ENCODE results near the gene REPIN1.

REPIN1 gene

DNA sequence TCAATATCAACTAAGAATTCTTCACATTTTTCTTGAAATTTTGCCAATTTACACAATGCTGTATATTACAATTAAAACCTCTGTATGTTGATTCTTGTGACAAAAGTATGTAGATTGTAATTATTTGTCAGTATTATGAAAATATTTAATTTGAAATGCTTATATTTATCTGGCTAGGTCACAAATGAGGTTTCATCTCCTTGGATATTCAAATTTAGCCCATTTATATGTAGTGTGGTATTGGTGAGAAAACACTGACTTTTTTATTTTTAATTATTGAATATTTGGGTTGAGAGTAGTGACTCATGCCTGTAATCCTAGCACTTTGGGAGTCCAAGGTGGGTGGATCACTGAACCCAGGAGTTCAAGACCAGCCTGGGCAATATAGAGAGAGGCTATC is 24.3 kb upstream of the REPIN1 start:
- Histone ChIP-seq H3K36me3 (ENCODE audit: control insufficient read depth, insufficient read depth, low read length) (no peaks in the 10 kb centered on the region), H3K9me3 (ENCODE audit: control insufficient read depth, low read length) (no peaks in the 10 kb centered on the region), H3K27me3 (replicated peaks; ENCODE audit: control insufficient read depth, insufficient read depth, low read length, poor library complexity, severe bottlenecking) (peaks cover 10% of the 10 kb centered on the region), H3K4me1 (ENCODE audit: control insufficient read depth, insufficient read depth, low read length, poor library complexity, severe bottlenecking) (no peaks in the 10 kb centered on the region), H3K4me3 (ENCODE audit: insufficient read depth, low read depth, low read length, poor library complexity, severe bottlenecking) (no peak overlapping the region), H3K27ac (ENCODE audit: insufficient read depth, low read length, poor library complexity, severe bottlenecking) (no peak overlapping the region)
- DNase-seq: no peak

DNA sequence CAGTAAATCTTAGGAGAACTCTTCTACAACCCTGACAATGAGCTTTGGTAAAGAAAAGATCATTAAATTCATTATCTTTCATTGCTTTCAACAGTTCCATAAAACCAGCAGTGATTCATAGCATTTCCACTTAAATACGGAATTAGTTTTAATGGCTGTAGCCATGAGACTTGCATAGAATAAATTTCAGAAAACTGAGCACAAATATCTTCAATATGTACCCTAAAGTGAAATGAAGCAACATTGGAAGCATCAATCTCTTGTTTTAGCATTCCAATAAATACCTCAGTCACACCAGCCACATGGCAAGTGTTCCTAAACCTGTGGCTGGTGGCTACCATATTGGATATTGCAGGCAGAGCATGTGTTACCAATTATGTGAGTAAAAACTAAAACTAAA is 23.6 kb upstream of the REPIN1 start:
- no peaks in the 10 kb centered on the region for H3K9me3 ChIP-seq (ENCODE audit: control insufficient read depth, low read length)
- no peak overlapping the region for H3K4me3 ChIP-seq (ENCODE audit: insufficient read depth, low read depth, low read length, poor library complexity, severe bottlenecking)
- peaks cover 10% of the 10 kb centered on the region for H3K27me3 ChIP-seq (replicated peaks; ENCODE audit: control insufficient read depth, insufficient read depth, low read length, poor library complexity, severe bottlenecking)
- H3K4me1 ChIP-seq (ENCODE audit: control insufficient read depth, insufficient read depth, low read length, poor library complexity, severe bottlenecking): no peaks in the 10 kb centered on the region
- H3K36me3 ChIP-seq (ENCODE audit: control insufficient read depth, insufficient read depth, low read length): no peaks in the 10 kb centered on the region
- H3K27ac ChIP-seq (ENCODE audit: insufficient read depth, low read length, poor library complexity, severe bottlenecking): no peak overlapping the region
- no peak for DNase-seq

DNA sequence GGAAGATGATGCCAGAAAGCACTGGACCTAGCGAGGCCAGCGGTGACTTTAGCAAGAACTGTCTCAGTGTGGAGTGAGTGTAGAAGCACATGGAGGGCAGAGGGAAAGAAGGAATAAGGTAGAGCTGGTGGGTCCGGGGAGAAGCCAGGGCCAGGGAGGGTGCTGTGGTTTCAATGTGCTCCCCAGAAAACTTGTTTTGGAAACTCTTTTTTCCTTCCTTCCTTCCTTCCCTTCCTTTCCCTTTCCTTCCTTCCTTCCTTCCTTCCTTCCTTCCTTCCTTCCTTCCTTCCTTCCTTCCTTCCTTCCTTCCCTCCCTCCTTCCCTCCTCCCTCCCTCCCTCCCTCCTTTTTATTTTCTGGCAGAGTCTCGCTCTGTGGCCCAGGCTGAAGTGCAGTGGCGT is 21.7 kb upstream of the REPIN1 start:
- H3K4me1 ChIP-seq (ENCODE audit: control insufficient read depth, insufficient read depth, low read length, poor library complexity, severe bottlenecking): no peaks in the 10 kb centered on the region
- DNase-seq: no peak
- H3K4me3 ChIP-seq (ENCODE audit: insufficient read depth, low read depth, low read length, poor library complexity, severe bottlenecking): no peak overlapping the region
- H3K36me3 ChIP-seq (ENCODE audit: control insufficient read depth, insufficient read depth, low read length): no peaks in the 10 kb centered on the region
- no peak overlapping the region for H3K27ac ChIP-seq (ENCODE audit: insufficient read depth, low read length, poor library complexity, severe bottlenecking)
- no peaks in the 10 kb centered on the region for H3K27me3 ChIP-seq (replicated peaks; ENCODE audit: control insufficient read depth, insufficient read depth, low read length, poor library complexity, severe bottlenecking)
- H3K9me3 ChIP-seq (ENCODE audit: control insufficient read depth, low read length): no peaks in the 10 kb centered on the region

DNA sequence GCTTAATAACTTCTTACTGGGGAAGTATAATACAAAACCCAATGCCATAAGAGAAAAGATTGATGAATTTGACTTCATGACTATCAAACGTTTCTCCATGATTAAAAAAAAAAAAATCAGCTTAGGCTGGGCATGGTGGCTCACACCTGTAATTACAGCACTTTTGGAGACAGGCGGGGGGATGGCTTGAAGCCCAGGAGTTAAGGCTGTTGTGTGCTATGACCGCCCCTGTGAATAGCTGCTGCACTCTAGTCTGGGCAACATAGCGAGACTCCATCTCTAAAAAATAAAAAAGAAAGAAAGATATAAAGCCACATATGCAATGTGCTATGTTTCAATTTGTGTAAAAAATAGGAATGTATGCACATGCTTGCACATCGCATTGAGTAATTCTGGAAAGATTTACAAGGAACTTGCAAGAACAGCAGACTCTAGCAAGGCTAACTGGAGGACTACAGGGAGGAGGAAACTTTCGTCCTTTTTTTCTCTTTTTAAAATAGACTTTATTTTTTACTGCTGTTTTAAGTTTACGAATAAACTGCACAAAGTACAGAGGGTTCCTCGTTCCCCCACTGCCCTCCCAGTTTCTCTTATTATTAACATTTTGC is 16.9 kb upstream of the REPIN1 start:
- Histone ChIP-seq H3K4me1 (ENCODE audit: control insufficient read depth, insufficient read depth, low read length, poor library complexity, severe bottlenecking) (peaks cover 5% of the 10 kb centered on the region), H3K9me3 (ENCODE audit: control insufficient read depth, low read length) (no peaks in the 10 kb centered on the region), H3K36me3 (ENCODE audit: control insufficient read depth, insufficient read depth, low read length) (no peaks in the 10 kb centered on the region), H3K27ac (ENCODE audit: insufficient read depth, low read length, poor library complexity, severe bottlenecking) (no peak overlapping the region), H3K4me3 (ENCODE audit: insufficient read depth, low read depth, low read length, poor library complexity, severe bottlenecking) (no peak overlapping the region), H3K27me3 (replicated peaks; ENCODE audit: control insufficient read depth, insufficient read depth, low read length, poor library complexity, severe bottlenecking) (no peaks in the 10 kb centered on the region)
- no peak for DNase-seq

DNA sequence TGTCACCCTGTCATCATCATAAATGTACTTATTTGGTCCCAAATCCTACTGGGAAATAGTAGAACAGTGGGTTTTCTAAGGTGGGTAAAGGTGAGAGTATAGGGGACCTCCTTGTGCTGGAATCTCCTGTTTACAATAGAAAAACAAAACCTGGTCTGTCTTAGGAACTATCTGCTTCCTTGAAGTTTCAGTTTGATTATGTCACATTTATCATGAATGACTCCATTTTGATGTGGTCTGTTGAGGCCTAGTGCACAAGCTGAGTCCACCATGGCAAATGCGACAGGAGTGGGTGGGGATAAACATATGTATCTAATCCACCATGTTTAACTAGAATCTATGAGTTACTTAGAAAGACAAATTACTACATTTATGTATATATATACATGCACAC is 13.0 kb upstream of the REPIN1 start:
- Histone ChIP-seq H3K4me3 (ENCODE audit: insufficient read depth, low read depth, low read length, poor library complexity, severe bottlenecking) (no peak overlapping the region), H3K27ac (ENCODE audit: insufficient read depth, low read length, poor library complexity, severe bottlenecking) (no peak overlapping the region), H3K36me3 (ENCODE audit: control insufficient read depth, insufficient read depth, low read length) (no peaks in the 10 kb centered on the region), H3K9me3 (ENCODE audit: control insufficient read depth, low read length) (no peaks in the 10 kb centered on the region), H3K4me1 (ENCODE audit: control insufficient read depth, insufficient read depth, low read length, poor library complexity, severe bottlenecking) (peaks cover 16% of the 10 kb centered on the region), H3K27me3 (replicated peaks; ENCODE audit: control insufficient read depth, insufficient read depth, low read length, poor library complexity, severe bottlenecking) (no peaks in the 10 kb centered on the region)
- no peak for DNase-seq

DNA sequence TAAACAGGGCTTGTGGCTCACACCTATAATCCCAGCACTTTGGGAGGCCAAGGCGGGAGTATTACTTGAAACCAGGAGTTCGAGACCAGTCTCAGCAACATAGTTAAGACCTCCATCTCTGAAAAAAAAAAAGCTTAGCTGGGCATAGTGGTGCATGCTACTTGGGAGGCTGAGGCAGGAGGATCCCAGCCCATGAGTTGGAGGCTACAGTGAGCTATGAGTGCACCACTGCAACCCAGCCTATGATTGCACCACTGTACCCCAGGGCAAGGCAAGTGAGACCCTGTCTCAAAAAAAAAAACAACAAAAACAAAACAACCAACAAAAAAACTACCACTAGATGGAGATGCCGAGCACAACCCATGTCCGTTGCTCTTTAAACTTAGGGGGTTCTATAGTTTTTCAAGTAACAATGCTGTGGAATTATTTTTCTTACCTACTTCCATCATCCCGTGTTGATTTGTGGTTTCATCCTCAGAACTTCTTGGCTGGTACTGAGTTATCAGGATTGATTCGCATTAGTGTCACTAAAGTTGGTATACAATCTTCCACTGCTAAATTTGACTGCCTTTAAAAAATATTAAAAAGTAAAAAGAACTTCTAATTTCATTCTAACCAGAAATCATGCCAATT is 12.2 kb upstream of the REPIN1 start:
- Histone ChIP-seq H3K4me1 (ENCODE audit: control insufficient read depth, insufficient read depth, low read length, poor library complexity, severe bottlenecking) (peaks cover 16% of the 10 kb centered on the region), H3K27ac (ENCODE audit: insufficient read depth, low read length, poor library complexity, severe bottlenecking) (no peak overlapping the region), H3K4me3 (ENCODE audit: insufficient read depth, low read depth, low read length, poor library complexity, severe bottlenecking) (no peak overlapping the region), H3K36me3 (ENCODE audit: control insufficient read depth, insufficient read depth, low read length) (no peaks in the 10 kb centered on the region), H3K9me3 (ENCODE audit: control insufficient read depth, low read length) (no peaks in the 10 kb centered on the region), H3K27me3 (replicated peaks; ENCODE audit: control insufficient read depth, insufficient read depth, low read length, poor library complexity, severe bottlenecking) (no peaks in the 10 kb centered on the region)
- DNase-seq: no peak

DNA sequence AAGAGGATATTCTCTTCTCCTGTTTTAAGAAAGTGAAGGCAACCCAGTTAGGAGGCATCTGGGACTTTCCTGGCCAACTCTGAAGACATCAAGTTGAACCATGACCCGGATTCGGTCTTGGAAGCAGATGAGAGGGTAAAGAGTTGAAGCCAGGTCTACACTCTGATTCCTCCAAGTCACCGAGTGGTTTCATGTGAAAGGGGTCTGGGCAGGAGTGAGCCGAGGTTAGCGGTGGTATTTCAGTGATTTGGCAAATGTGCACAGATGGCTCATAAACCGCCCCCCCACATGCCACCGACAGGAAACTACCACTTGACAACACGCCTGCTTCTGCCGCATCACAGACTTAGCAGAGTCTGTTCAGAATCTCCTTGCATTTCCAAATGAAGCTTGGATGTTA is 11.4 kb upstream of the REPIN1 start:
- DNase-seq: peak; percentile 38 to 54 (median 49)
- Histone ChIP-seq H3K9me3 (ENCODE audit: control insufficient read depth, low read length) (no peaks in the 10 kb centered on the region), H3K27ac (ENCODE audit: insufficient read depth, low read length, poor library complexity, severe bottlenecking) (peak overlapping the region; percentile 24), H3K4me3 (ENCODE audit: insufficient read depth, low read depth, low read length, poor library complexity, severe bottlenecking) (no peak overlapping the region), H3K4me1 (ENCODE audit: control insufficient read depth, insufficient read depth, low read length, poor library complexity, severe bottlenecking) (peaks cover 16% of the 10 kb centered on the region), H3K27me3 (replicated peaks; ENCODE audit: control insufficient read depth, insufficient read depth, low read length, poor library complexity, severe bottlenecking) (no peaks in the 10 kb centered on the region), H3K36me3 (ENCODE audit: control insufficient read depth, insufficient read depth, low read length) (no peaks in the 10 kb centered on the region)

DNA sequence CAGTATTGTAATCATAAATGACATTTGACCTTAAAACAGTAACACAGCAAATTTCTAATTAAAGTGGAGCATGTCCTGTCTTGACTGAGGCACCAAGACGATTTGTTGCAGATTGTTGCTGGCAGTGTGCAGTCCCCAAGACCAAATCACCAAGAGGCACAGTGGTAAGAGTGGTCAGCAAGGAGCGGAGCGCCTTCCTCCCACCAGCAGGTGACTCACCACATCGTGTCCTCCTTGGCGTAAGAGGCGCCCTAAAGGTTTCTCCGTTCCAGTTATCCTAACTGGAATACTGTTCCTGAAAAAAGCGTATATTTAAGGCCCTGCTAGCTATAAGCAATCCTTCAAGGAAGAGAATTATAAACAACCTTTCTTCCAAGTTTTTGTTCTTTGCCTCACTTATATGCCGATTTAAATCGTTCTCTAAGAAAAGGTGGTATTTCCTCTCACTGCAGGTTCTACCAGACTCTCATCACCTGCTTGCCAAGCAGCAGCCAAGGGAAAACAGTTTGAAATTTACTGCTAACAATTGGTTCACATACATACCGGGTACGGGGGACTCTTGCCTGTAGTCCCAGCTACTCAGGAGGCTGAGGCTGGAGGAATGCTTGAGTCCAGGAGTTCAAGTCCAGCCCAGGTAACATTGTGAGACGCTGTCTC is 10.7 kb upstream of the REPIN1 start:
- no peaks in the 10 kb centered on the region for H3K36me3 ChIP-seq (ENCODE audit: control insufficient read depth, insufficient read depth, low read length)
- no peak for DNase-seq
- peaks cover 16% of the 10 kb centered on the region for H3K4me1 ChIP-seq (ENCODE audit: control insufficient read depth, insufficient read depth, low read length, poor library complexity, severe bottlenecking)
- no peaks in the 10 kb centered on the region for H3K27me3 ChIP-seq (replicated peaks; ENCODE audit: control insufficient read depth, insufficient read depth, low read length, poor library complexity, severe bottlenecking)
- peak overlapping the region; percentile 24 for H3K27ac ChIP-seq (ENCODE audit: insufficient read depth, low read length, poor library complexity, severe bottlenecking)
- H3K4me3 ChIP-seq (ENCODE audit: insufficient read depth, low read depth, low read length, poor library complexity, severe bottlenecking): no peak overlapping the region
- H3K9me3 ChIP-seq (ENCODE audit: control insufficient read depth, low read length): no peaks in the 10 kb centered on the region

DNA sequence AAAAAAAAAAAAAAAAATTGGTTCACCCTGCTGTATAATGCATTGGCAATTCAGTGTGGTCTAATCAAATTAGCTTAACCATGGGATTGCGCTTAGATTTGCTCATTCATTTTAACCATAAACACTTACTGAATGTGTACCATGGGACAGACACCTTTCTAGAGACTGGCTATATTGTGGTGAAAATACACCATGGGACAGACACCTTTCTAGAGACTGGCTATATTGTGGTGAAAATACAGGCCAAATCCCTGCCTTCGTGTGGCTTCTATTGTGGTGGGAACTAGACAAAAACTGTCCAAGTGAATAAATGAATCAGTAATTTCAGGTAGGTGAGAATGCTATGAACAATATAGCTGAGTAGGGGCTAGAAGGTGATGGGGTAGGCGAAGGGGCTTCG is 10.2 kb upstream of the REPIN1 start:
- H3K9me3 ChIP-seq (ENCODE audit: control insufficient read depth, low read length): no peaks in the 10 kb centered on the region
- no peak overlapping the region for H3K4me3 ChIP-seq (ENCODE audit: insufficient read depth, low read depth, low read length, poor library complexity, severe bottlenecking)
- peaks cover 16% of the 10 kb centered on the region for H3K4me1 ChIP-seq (ENCODE audit: control insufficient read depth, insufficient read depth, low read length, poor library complexity, severe bottlenecking)
- H3K27ac ChIP-seq (ENCODE audit: insufficient read depth, low read length, poor library complexity, severe bottlenecking): no peak overlapping the region
- no peak for DNase-seq
- H3K27me3 ChIP-seq (replicated peaks; ENCODE audit: control insufficient read depth, insufficient read depth, low read length, poor library complexity, severe bottlenecking): no peaks in the 10 kb centered on the region
- H3K36me3 ChIP-seq (ENCODE audit: control insufficient read depth, insufficient read depth, low read length): no peaks in the 10 kb centered on the region

DNA sequence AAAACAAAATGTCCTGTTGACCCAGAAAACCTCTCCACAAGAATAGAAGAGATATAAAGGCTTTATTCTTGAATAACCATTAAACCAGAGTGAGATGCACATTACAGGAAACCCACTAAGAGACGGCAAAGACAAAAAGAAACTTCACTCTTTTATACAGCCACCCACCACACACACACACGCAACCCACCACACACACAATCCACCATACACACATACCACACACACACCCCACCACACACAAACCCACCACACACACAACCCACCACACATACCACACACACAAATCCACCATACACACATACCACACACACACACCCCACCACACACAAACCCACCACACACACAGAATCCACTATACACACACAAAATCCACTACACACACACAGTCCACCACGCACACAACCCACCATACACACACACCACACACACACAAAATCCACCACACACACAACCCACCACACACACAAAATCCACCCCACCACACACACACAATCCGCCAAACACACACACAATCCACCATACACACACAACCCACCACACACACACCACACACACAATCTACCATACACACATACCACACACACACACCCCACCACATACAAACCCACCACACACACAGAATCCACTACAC is 9.5 kb upstream of the REPIN1 start:
- Histone ChIP-seq H3K4me3 (ENCODE audit: insufficient read depth, low read depth, low read length, poor library complexity, severe bottlenecking) (no peak overlapping the region), H3K9me3 (ENCODE audit: control insufficient read depth, low read length) (no peaks in the 10 kb centered on the region), H3K36me3 (ENCODE audit: control insufficient read depth, insufficient read depth, low read length) (no peaks in the 10 kb centered on the region), H3K27me3 (replicated peaks; ENCODE audit: control insufficient read depth, insufficient read depth, low read length, poor library complexity, severe bottlenecking) (no peaks in the 10 kb centered on the region), H3K27ac (ENCODE audit: insufficient read depth, low read length, poor library complexity, severe bottlenecking) (no peak overlapping the region), H3K4me1 (ENCODE audit: control insufficient read depth, insufficient read depth, low read length, poor library complexity, severe bottlenecking) (peaks cover 16% of the 10 kb centered on the region)
- DNase-seq: no peak
